HEK293 (cell line): ENCODE data around the gene ABHD12B.

Experiments used
- BCL11A ChIP-seq: fragments of 450-650 bp; formaldehyde crosslinking; IDR thresholded peaks from 2 replicates; pipeline ENCODE4 v1.5.1; 2016; ENCODE audit warnings: low read depth, missing biosample characterization, missing genetic modification characterization
- BCL11B ChIP-seq: fragments of 450-650 bp; formaldehyde crosslinking; IDR thresholded peaks from 2 replicates; pipeline ENCODE4 v1.5.1; 2016; ENCODE audit warnings: low read depth, missing biosample characterization, missing genetic modification characterization
- FEZF1 ChIP-seq: fragments of 450-650 bp; formaldehyde crosslinking; IDR thresholded peaks from 2 replicates; pipeline ENCODE4 v1.5.1; 2016; ENCODE audit warnings: missing biosample characterization, missing genetic modification characterization
- KLF16 ChIP-seq: fragments of 450-650 bp; formaldehyde crosslinking; IDR thresholded peaks from 2 replicates; pipeline ENCODE4 v1.5.1; 2017; ENCODE audit warnings: missing biosample characterization, missing genetic modification characterization
- OSR2 ChIP-seq: fragments of 450-650 bp; formaldehyde crosslinking; IDR thresholded peaks from 2 replicates; pipeline ENCODE4 v1.5.1; 2016; ENCODE audit warnings: missing biosample characterization, missing genetic modification characterization
- PBX3 ChIP-seq: sonication (generic); formaldehyde crosslinking; IDR thresholded peaks from 2 replicates; pipeline ENCODE4 v1.8.1; 2022; ENCODE audit warnings: mild to moderate bottlenecking, moderate library complexity, missing genetic modification reagents
- REPIN1 ChIP-seq: fragments of 450-650 bp; formaldehyde crosslinking; IDR thresholded peaks from 2 replicates; pipeline ENCODE4 v1.5.1; 2017; ENCODE audit warnings: missing biosample characterization, missing genetic modification characterization, low read depth
- ZFP3 ChIP-seq: fragments of 450-650 bp; formaldehyde crosslinking; IDR thresholded peaks from 2 replicates; pipeline ENCODE4 v1.5.1; 2016; ENCODE audit warnings: low read depth, missing biosample characterization, missing genetic modification characterization
- ZFP69B ChIP-seq: fragments of 450-650 bp; formaldehyde crosslinking; IDR thresholded peaks from 2 replicates; pipeline ENCODE4 v1.5.1; 2016; ENCODE audit warnings: missing biosample characterization, missing genetic modification characterization
- ZNF114 ChIP-seq: fragments of 450-650 bp; formaldehyde crosslinking; IDR thresholded peaks from 2 replicates; pipeline ENCODE4 v1.5.0; 2017; ENCODE audit warnings: missing biosample characterization, missing genetic modification characterization
- ZNF132 ChIP-seq: fragments of 450-650 bp; formaldehyde crosslinking; IDR thresholded peaks from 2 replicates; pipeline ENCODE4 v1.5.1; 2017; ENCODE audit warnings: missing biosample characterization, missing genetic modification characterization, borderline replicate concordance
- ZNF138 ChIP-seq: fragments of 450-650 bp; formaldehyde crosslinking; IDR thresholded peaks from 2 replicates; pipeline ENCODE4 v1.5.1; 2016; ENCODE audit warnings: missing biosample characterization, missing genetic modification characterization, borderline replicate concordance
- ZNF19 ChIP-seq: fragments of 450-650 bp; formaldehyde crosslinking; IDR thresholded peaks from 2 replicates; pipeline ENCODE4; 2016; ENCODE audit warnings: missing biosample characterization, missing genetic modification characterization, low read depth
- ZNF211 ChIP-seq: fragments of 450-650 bp; formaldehyde crosslinking; IDR thresholded peaks from 2 replicates; pipeline ENCODE4 v1.5.1; 2016; ENCODE audit warnings: low read depth, missing biosample characterization, missing genetic modification characterization
- ZNF24 ChIP-seq: fragments of 450-650 bp; formaldehyde crosslinking; IDR thresholded peaks from 2 replicates; pipeline ENCODE4 v1.5.1; 2016; ENCODE audit warnings: missing biosample characterization, missing genetic modification characterization
- ZNF302 ChIP-seq: fragments of 450-650 bp; formaldehyde crosslinking; IDR thresholded peaks from 2 replicates; pipeline ENCODE4 v1.5.1; 2016; ENCODE audit warnings: missing biosample characterization, missing genetic modification characterization, low read depth
- ZNF335 ChIP-seq: fragments of 450-650 bp; formaldehyde crosslinking; conservative IDR thresholded peaks from 2 replicates; pipeline ENCODE4 v1.5.1; 2016; ENCODE audit warnings: missing biosample characterization, missing genetic modification characterization
- ZNF366 ChIP-seq: fragments of 450-650 bp; formaldehyde crosslinking; conservative IDR thresholded peaks from 2 replicates; pipeline ENCODE4 v1.5.1; 2016; ENCODE audit warnings: missing biosample characterization, missing genetic modification characterization
- ZNF426 ChIP-seq: fragments of 450-650 bp; formaldehyde crosslinking; IDR thresholded peaks from 2 replicates; pipeline ENCODE4 v1.5.1; 2017; ENCODE audit warnings: missing biosample characterization, missing genetic modification characterization, mild to moderate bottlenecking, inconsistent platforms, moderate library complexity
- ZNF510 ChIP-seq: fragments of 450-650 bp; formaldehyde crosslinking; IDR thresholded peaks from 2 replicates; pipeline ENCODE4 v1.5.1; 2018; ENCODE audit warnings: mild to moderate bottlenecking, missing genetic modification characterization, missing biosample characterization; ENCODE audit not compliant: insufficient replicate concordance
- ZNF521 ChIP-seq: fragments of 450-650 bp; formaldehyde crosslinking; IDR thresholded peaks from 2 replicates; pipeline ENCODE4 v1.5.1; 2017; ENCODE audit warnings: missing biosample characterization, mild to moderate bottlenecking, missing genetic modification characterization
- ZNF555 ChIP-seq: fragments of 450-650 bp; formaldehyde crosslinking; conservative IDR thresholded peaks from 2 replicates; pipeline ENCODE4 v1.5.1; 2017; ENCODE audit warnings: missing biosample characterization, mild to moderate bottlenecking, missing genetic modification characterization, inconsistent platforms
- ZNF561 ChIP-seq: fragments of 450-650 bp; IDR thresholded peaks from 2 replicates; pipeline ENCODE4 v1.5.1; 2018; ENCODE audit warnings: missing biosample characterization, missing genetic modification characterization, borderline replicate concordance
- ZNF571 ChIP-seq: fragments of 450-650 bp; formaldehyde crosslinking; IDR thresholded peaks from 2 replicates; pipeline ENCODE4 v1.5.0; 2017; ENCODE audit warnings: missing biosample characterization, missing genetic modification characterization
- ZNF621 ChIP-seq: fragments of 450-650 bp; formaldehyde crosslinking; IDR thresholded peaks from 2 replicates; pipeline ENCODE4 v1.5.1; 2017; ENCODE audit warnings: missing biosample characterization, missing genetic modification characterization
- ZNF623 ChIP-seq: fragments of 450-650 bp; formaldehyde crosslinking; IDR thresholded peaks from 2 replicates; pipeline ENCODE4 v1.5.1; 2016; ENCODE audit warnings: missing biosample characterization, missing genetic modification characterization
- ZNF747 ChIP-seq: fragments of 450-650 bp; formaldehyde crosslinking; IDR thresholded peaks from 2 replicates; pipeline ENCODE4 v1.5.1; 2016; ENCODE audit warnings: missing biosample characterization, missing genetic modification characterization
- ZNF777 ChIP-seq: fragments of 450-650 bp; formaldehyde crosslinking; IDR thresholded peaks from 2 replicates; pipeline ENCODE4 v1.5.1; 2017; ENCODE audit warnings: missing biosample characterization, missing genetic modification characterization, borderline replicate concordance
- ZXDB ChIP-seq: fragments of 450-650 bp; formaldehyde crosslinking; IDR thresholded peaks from 2 replicates; pipeline ENCODE4 v1.5.1; 2016; ENCODE audit warnings: missing biosample characterization, missing genetic modification characterization
- TF ChIP-seq, protein P1 (sequence below): fragments of 450-650 bp; formaldehyde crosslinking; IDR thresholded peaks from 2 replicates; pipeline ENCODE4 v1.5.1; 2016; ENCODE audit warnings: missing biosample characterization, missing genetic modification characterization
- TF ChIP-seq, protein P2 (sequence below): fragments of 450-650 bp; formaldehyde crosslinking; IDR thresholded peaks from 2 replicates; pipeline ENCODE4; 2016; ENCODE audit warnings: missing biosample characterization, missing genetic modification characterization
- TF ChIP-seq, protein P3 (sequence below): fragments of 450-650 bp; formaldehyde crosslinking; IDR thresholded peaks from 2 replicates; pipeline ENCODE4 v1.5.1; 2016; ENCODE audit warnings: missing biosample characterization, missing genetic modification characterization
- TF ChIP-seq, protein P4 (sequence below): fragments of 450-650 bp; IDR thresholded peaks from 2 replicates; pipeline ENCODE4 v1.5.1; 2018; ENCODE audit warnings: missing biosample characterization, missing genetic modification characterization

The ABHD12B gene

GRCh38 chr14:50830932-50831725 lies 40.7 kb upstream of the ABHD12B start, which contains the start of gene NIN (continued):
- TF ChIP-seq, protein P1, sequence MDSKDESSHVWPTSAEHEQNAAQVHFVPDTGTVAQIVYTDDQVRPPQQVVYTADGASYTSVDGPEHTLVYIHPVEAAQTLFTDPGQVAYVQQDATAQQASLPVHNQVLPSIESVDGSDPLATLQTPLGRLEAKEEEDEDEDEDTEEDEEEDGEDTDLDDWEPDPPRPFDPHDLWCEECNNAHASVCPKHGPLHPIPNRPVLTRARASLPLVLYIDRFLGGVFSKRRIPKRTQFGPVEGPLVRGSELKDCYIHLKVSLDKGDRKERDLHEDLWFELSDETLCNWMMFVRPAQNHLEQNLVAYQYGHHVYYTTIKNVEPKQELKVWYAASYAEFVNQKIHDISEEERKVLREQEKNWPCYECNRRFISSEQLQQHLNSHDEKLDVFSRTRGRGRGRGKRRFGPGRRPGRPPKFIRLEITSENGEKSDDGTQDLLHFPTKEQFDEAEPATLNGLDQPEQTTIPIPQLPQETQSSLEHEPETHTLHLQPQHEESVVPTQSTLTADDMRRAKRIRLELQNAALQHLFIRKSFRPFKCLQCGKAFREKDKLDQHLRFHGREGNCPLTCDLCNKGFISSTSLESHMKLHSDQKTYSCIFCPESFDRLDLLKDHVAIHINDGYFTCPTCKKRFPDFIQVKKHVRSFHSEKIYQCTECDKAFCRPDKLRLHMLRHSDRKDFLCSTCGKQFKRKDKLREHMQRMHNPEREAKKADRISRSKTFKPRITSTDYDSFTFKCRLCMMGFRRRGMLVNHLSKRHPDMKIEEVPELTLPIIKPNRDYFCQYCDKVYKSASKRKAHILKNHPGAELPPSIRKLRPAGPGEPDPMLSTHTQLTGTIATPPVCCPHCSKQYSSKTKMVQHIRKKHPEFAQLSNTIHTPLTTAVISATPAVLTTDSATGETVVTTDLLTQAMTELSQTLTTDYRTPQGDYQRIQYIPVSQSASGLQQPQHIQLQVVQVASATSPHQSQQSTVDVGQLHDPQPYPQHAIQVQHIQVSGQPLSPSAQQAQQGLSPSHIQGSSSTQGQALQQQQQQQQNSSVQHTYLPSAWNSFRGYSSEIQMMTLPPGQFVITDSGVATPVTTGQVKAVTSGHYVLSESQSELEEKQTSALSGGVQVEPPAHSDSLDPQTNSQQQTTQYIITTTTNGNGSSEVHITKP (tag by site-specific recombination): peak; percentile 45
- TF ChIP-seq ZNF132 (tag by site-specific recombination): no peak
- TF ChIP-seq ZNF366 (tag by site-specific recombination): no peak
- TF ChIP-seq ZNF114 (tag by site-specific recombination): no peak
- TF ChIP-seq ZNF302 (tag by site-specific recombination): no peak
- TF ChIP-seq BCL11B (tag by site-specific recombination): no peak
- TF ChIP-seq REPIN1 (tag by site-specific recombination): no peak
- no peak for TF ChIP-seq OSR2
- peak; percentile 57; the same call in 1 of the 2 replicates for TF ChIP-seq KLF16 (tag by site-specific recombination)
- TF ChIP-seq ZNF335 (tag by site-specific recombination): peak; percentile 77
- no peak for TF ChIP-seq ZNF521 (tag by site-specific recombination)
- no peak for TF ChIP-seq ZNF426 (tag by site-specific recombination)
- TF ChIP-seq, protein P2, sequence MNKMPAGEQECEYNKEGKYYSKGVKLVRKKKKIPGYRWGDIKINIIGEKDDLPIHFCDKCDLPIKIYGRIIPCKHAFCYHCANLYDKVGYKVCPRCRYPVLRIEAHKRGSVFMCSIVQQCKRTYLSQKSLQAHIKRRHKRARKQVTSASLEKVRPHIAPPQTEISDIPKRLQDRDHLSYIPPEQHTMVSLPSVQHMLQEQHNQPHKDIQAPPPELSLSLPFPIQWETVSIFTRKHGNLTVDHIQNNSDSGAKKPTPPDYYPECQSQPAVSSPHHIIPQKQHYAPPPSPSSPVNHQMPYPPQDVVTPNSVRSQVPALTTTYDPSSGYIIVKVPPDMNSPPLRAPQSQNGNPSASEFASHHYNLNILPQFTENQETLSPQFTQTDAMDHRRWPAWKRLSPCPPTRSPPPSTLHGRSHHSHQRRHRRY (tag by site-specific recombination): no peak
- TF ChIP-seq ZNF555 (tag by site-specific recombination): no peak
- peak; percentile 18; the same call in 1 of the 2 replicates for TF ChIP-seq ZNF561 (tag by site-specific recombination)
- TF ChIP-seq ZNF510 (tag by site-specific recombination): no peak
- no peak for TF ChIP-seq FEZF1 (tag by site-specific recombination)
- TF ChIP-seq ZNF777: peak; percentile 64; the same call in 1 of the 2 replicates
- peak; percentile 50; the same call in 1 of the 2 replicates for TF ChIP-seq ZXDB (tag by site-specific recombination)
- TF ChIP-seq ZNF138 (tag by site-specific recombination): no peak
- TF ChIP-seq BCL11A (tag by site-specific recombination): no peak
- TF ChIP-seq, protein P3, sequence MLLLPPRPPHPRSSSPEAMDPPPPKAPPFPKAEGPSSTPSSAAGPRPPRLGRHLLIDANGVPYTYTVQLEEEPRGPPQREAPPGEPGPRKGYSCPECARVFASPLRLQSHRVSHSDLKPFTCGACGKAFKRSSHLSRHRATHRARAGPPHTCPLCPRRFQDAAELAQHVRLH (tag by site-specific recombination): no peak
- no peak for TF ChIP-seq ZFP3 (tag by site-specific recombination)
- TF ChIP-seq ZNF747: no peak
- TF ChIP-seq ZNF19: no peak
- peak; percentile 68; the same call in 1 of the 2 replicates for TF ChIP-seq ZFP69B (tag by site-specific recombination)
- TF ChIP-seq ZNF571 (tag by site-specific recombination): no peak
- TF ChIP-seq, protein P4, sequence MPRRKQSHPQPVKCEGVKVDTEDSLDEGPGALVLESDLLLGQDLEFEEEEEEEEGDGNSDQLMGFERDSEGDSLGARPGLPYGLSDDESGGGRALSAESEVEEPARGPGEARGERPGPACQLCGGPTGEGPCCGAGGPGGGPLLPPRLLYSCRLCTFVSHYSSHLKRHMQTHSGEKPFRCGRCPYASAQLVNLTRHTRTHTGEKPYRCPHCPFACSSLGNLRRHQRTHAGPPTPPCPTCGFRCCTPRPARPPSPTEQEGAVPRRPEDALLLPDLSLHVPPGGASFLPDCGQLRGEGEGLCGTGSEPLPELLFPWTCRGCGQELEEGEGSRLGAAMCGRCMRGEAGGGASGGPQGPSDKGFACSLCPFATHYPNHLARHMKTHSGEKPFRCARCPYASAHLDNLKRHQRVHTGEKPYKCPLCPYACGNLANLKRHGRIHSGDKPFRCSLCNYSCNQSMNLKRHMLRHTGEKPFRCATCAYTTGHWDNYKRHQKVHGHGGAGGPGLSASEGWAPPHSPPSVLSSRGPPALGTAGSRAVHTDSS (tag by site-specific recombination): no peak
- TF ChIP-seq ZNF623 (tag by site-specific recombination): no peak
- no peak for TF ChIP-seq ZNF211 (tag by site-specific recombination)
- TF ChIP-seq PBX3 (CRISPR knock-in tag): no peak
- no peak for TF ChIP-seq ZNF621 (tag by site-specific recombination)
- no peak for TF ChIP-seq ZNF24
